ENCODE measurements around the gene GSTM4. TPM values are rescaled to one million over a fixed set of nuclear protein-coding genes. Genes with fewer than 3 reads are reported as not detected.

GSTM4 gene
- total and polyA plus RNA-seq, 9 of the 15 experiments (the other 6 are each of a cell fraction or from before 2014, with no cell fraction given) = 18.8 to 53.4 (median 38.8) TPM

GRCh38 chr1:109634771-109635750, 20.8 kb upstream of the GSTM4 start:
- no peaks in the 10 kb centered on the region for H3K9me3 ChIP-seq (replicated peaks; ENCODE audit: control insufficient read depth, insufficient read depth, low read depth, low read length)
- ChIA-PET POLR2A (interaction anchor here (0.7 to 2.4 kb wide), 6 partner anchors 12 to 349 kb away, joined by 3 to 7 read pairs (median 4); partner anchors contain the start of genes AHCYL1 and GNAI3), CTCF (ENCODE audit: low intra/inter-chr PET ratio) (no interaction called here)
- H3K4me1 ChIP-seq (replicated peaks in 1 of 2; ENCODE audit: control insufficient read depth in 2 of 2, insufficient read depth in 2 of 2, low read length in 2 of 2) = peaks cover 11 to 36% of the 10 kb centered on the region in 2 experiments
- H3K4me2 ChIP-seq (ENCODE audit: insufficient read depth, low read length) = no peak overlapping the region
- TF ChIP-seq DEAF1 (CRISPR knock-in tag; IDR thresholded peaks at IDR 0.05) (no peak), TEAD1 (CRISPR knock-in tag; IDR thresholded peaks at IDR 0.05) (no peak), RBM22 (IDR thresholded peaks at IDR 0.05; ENCODE audit: low read depth, low read length, poor library complexity, severe bottlenecking) (no peak), NRF1 (conservative IDR thresholded peaks at IDR 0.05 in 1 of 2, IDR thresholded peaks at IDR 0.05 in 1 of 2) (no peak), CEBPZ (IDR thresholded peaks at IDR 0.05; ENCODE audit: borderline replicate concordance, low read depth, low read length) (no peak), MBD1 (CRISPR knock-in tag; IDR thresholded peaks at IDR 0.05) (no peak), MTA1 (IDR thresholded peaks at IDR 0.05; ENCODE audit: borderline replicate concordance) (no peak), CHCHD3 (CRISPR knock-in tag; IDR thresholded peaks at IDR 0.05) (no peak), CREBBP (IDR thresholded peaks at IDR 0.05; ENCODE audit: low read depth, low read length) (no peak)
- H2AFZ ChIP-seq (ENCODE audit: low read depth, low read length) = no peak overlapping the region
- DNase-seq (ENCODE audit: extremely low read depth in 1 of 4, low spot score in 3 of 4) (no peak), FAIRE-seq (no peak), ATAC-seq (no peak)
- peaks cover 20% of the 10 kb centered on the region; the same call in 2 of the 3 replicates for H3K36me3 ChIP-seq (ENCODE audit: control insufficient read depth, insufficient read depth, low read length)
- no peak overlapping the region for H3K27ac ChIP-seq (ENCODE audit: extremely low read depth, low read depth, low read length)
- 0 out of 2 replicates have a peak, but pooled peaks cover 4% of the 10 kb centered on the region for H4K20me1 ChIP-seq (replicated peaks; ENCODE audit: control insufficient read depth, insufficient read depth, low read length)
- H3K79me2 ChIP-seq (ENCODE audit: control insufficient read depth, insufficient read depth, low read length) = no peaks in the 10 kb centered on the region
- no peaks in the 10 kb centered on the region for H3K9me1 ChIP-seq (ENCODE audit: control insufficient read depth, insufficient read depth, low read length)
- WGBS (ENCODE audit: insufficient coverage, low coverage, missing lambda C conversion rate) = 35% methylated on average over 13 of the region's 13 CpGs
- no TSS peak for BruUV-seq (replicated peaks)
- intact Hi-C loops (cut with micrococcal nuclease) (no loop called here), in situ Hi-C loops (cut with MboI) (no loop called here)
- H3K27me3 ChIP-seq (ENCODE audit: control insufficient read depth in 2 of 2, insufficient read depth in 2 of 2, low read length in 2 of 2) = no peaks in the 10 kb centered on the region; a peak in 1 of 5 replicates
- H3K9ac ChIP-seq (ENCODE audit: insufficient read depth in 1 of 2, low read depth in 2 of 2, low read length in 2 of 2) = peak overlapping the region in 1 of 2 experiments; percentile 21; a peak in 1 of 4 replicates
- H3K4me3 ChIP-seq = no peak overlapping the region

Data from K562 (cell line).